ENCODE results near the gene ASF1A. TPM values are rescaled to one million over a fixed set of nuclear protein-coding genes. Genes with fewer than 3 reads are reported as not detected.

ASF1A gene
- total RNA-seq, 4 donors from 2014 or later = 22.2 to 25.9 (median 23.7) TPM

- Histone ChIP-seq H3K27me3 (no peaks in the 10 kb centered on the region), H3K4me3 (replicated peaks in 1 of 3) (no peak overlapping the region), H3K4me1 (peaks cover 4 to 5% of the 10 kb centered on the region in 2 donors), H3K27ac (no peak overlapping the region), H3K36me3 (peaks cover 4 to 7% of the 10 kb centered on the region in 2 donors), H3K9me3 (no peaks in the 10 kb centered on the region)
- TF ChIP-seq POLR2A (IDR thresholded peaks at IDR 0.05) (no peak), CTCF (IDR thresholded peaks at IDR 0.05) (no peak)
- no peak for DNase-seq
- intact Hi-C loops (cut with DNase I) = no loop called here
These were observed 8.8 kb downstream of the ASF1A start for GRCh38 chr6:118902726-118903125.

DNA sequence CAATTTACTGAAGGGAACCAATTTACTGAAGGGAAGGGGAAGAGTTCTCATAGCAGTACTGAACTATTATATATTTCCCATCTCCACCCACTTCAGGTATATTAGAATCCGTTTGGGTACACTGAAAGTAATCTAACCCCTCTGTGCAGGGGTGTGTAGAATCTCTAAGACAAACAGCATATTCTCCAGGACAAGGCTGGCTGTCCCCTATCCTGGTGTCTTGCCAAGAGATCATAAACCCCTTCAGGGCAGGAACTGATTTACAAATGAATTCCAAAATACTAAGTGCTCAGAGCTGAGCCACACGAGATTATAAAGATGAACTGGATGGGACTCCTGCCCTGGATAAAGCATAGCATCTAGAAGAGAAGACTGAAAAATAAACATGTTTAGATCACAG, 9.2 kb downstream of the ASF1A start:
- DNase-seq = no peak
- no peak overlapping the region for H3K27ac ChIP-seq
- H3K9me3 ChIP-seq = no peaks in the 10 kb centered on the region
- no peak overlapping the region for H3K4me3 ChIP-seq (replicated peaks in 1 of 3)
- intact Hi-C loops (cut with DNase I) = no loop called here
- TF ChIP-seq POLR2A (IDR thresholded peaks at IDR 0.05) = no peak
- TF ChIP-seq CTCF (IDR thresholded peaks at IDR 0.05) = no peak
- H3K4me1 ChIP-seq = peaks cover 4 to 5% of the 10 kb centered on the region in 2 donors
- H3K27me3 ChIP-seq = no peaks in the 10 kb centered on the region
- WGBS, 2 donors = 69 to 73% methylated on average over 2 of the region's 2 CpGs
- peaks cover 8 to 11% of the 10 kb centered on the region in 2 donors for H3K36me3 ChIP-seq

DNA sequence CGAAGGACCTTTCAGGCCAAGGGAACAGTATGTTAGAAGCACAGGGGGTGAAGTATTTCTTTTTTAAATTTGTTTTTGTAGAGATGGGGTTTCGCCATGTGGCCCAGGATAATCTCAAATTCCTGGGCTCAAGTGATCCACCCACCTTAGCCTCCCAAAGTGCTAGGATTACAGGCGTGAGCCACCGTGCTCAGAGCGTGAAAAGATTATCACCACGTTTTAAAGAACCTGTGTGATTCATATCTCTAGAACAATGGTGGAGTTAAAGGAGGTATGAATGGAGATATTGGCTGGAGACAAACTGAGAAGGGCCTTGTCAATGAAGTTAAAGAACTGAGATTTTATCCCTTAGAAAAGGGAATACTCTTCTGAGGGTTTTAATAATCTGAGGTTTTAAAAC, 9.7 kb downstream of the ASF1A start:
- Histone ChIP-seq H3K9me3 (no peaks in the 10 kb centered on the region), H3K27me3 (no peaks in the 10 kb centered on the region), H3K36me3 (peaks cover 8 to 15% of the 10 kb centered on the region in 2 donors), H3K4me1 (peaks cover 4 to 5% of the 10 kb centered on the region in 2 donors), H3K4me3 (replicated peaks in 1 of 3) (no peak overlapping the region), H3K27ac (no peak overlapping the region)
- 89 to 93% methylated on average over 6 of the region's 6 CpGs for WGBS, 2 donors
- TF ChIP-seq CTCF (IDR thresholded peaks at IDR 0.05) (no peak), POLR2A (IDR thresholded peaks at IDR 0.05) (no peak)
- DNase-seq = no peak
- intact Hi-C loops (cut with DNase I) = no loop called here

DNA sequence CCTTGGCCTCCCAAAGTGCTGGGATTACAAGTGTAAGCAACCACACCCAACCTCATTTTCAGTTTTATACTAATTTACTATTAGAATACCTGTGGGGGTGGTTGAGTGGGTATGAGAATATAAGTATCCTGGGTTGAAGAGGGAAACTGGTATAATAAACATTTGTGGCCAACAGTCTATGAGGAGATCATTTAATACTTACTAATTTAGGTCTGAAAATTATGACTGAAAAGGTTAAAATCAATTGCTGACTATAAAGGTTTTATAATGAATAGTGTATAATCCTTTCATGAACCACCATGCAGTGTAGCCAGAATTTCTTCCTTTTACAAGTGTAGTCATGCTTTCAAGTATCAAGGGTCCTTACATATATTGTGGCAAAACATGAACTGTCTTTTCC, 11.1 kb downstream of the ASF1A start:
- intact Hi-C loops (cut with DNase I) = no loop called here
- no peaks in the 10 kb centered on the region for H3K9me3 ChIP-seq
- no peak overlapping the region for H3K27ac ChIP-seq
- TF ChIP-seq CTCF (IDR thresholded peaks at IDR 0.05) (no peak), POLR2A (IDR thresholded peaks at IDR 0.05) (no peak)
- no peaks in the 10 kb centered on the region for H3K27me3 ChIP-seq
- H3K36me3 ChIP-seq = peaks cover 8 to 16% of the 10 kb centered on the region in 2 donors
- no peak overlapping the region for H3K4me3 ChIP-seq (replicated peaks in 1 of 3)
- peaks cover 4 to 5% of the 10 kb centered on the region in 2 donors for H3K4me1 ChIP-seq
- DNase-seq = no peak

DNA sequence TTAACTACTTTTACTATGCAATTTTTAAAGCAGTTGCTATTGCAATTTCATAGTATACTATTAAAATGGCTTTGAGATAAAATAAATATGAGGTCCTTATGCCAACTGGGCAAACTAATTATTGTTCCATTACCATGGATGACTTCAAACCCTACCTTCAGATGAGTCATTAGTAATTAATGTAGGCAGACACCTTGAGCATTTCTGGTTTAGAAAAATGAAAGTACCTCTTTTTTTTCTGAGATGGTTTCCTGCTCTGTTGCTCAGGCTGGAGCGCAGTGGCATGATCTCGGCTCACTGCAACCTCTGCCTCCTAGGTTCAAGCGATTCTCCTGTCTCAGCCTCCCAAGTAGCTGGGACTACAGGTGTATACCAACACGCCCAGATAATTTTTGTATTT, 11.9 kb downstream of the ASF1A start:
- Histone ChIP-seq H3K36me3 (peaks cover 8 to 17% of the 10 kb centered on the region in 2 donors), H3K27me3 (no peaks in the 10 kb centered on the region), H3K27ac (no peak overlapping the region), H3K4me3 (replicated peaks in 1 of 3) (no peak overlapping the region), H3K4me1 (peaks cover 4 to 5% of the 10 kb centered on the region in 2 donors), H3K9me3 (no peaks in the 10 kb centered on the region)
- intact Hi-C loops (cut with DNase I) = no loop called here
- DNase-seq = no peak
- 95 to 98% methylated on average over 4 of the region's 4 CpGs for WGBS, 2 donors
- TF ChIP-seq POLR2A (IDR thresholded peaks at IDR 0.05) (no peak), CTCF (IDR thresholded peaks at IDR 0.05) (no peak)
